ENCODE measurements around the gene OR52N1.

- no peak for TF ChIP-seq CTCF (IDR thresholded peaks at IDR 0.05)
- no peak for TF ChIP-seq POLR2A (IDR thresholded peaks at IDR 0.05; ENCODE audit: low read depth)
Observed at GRCh38 chr11:5737670-5738392, 53.2 kb downstream of the OR52N1 start.
